K562 (cell line): Measurements from ENCODE around the gene TMED10. TPM values are rescaled to one million over a fixed set of nuclear protein-coding genes. Genes with fewer than 3 reads are reported as not detected.

Experiments used
- GABPA ChIP-seq: fragments of 200-800 bp; sonication (Bioruptor generic); conservative IDR thresholded peaks from 2 replicates; pipeline ENCODE4 v1.6.1; 2016; ENCODE audit warnings: low read depth, missing genetic modification characterization, missing compliant biosample characterization
- MTA3 ChIP-seq: fragments of 450-650 bp; formaldehyde crosslinking; IDR thresholded peaks from 2 replicates; pipeline ENCODE4 v1.6.1; 2017; ENCODE audit warnings: mild to moderate bottlenecking, borderline replicate concordance
- polyA plus RNA-seq, 8 experiments: library from polyadenylated mRNA; depleted of rRNA in 4 of 8; stranded (reverse) in 5 of 8; unstranded in 3 of 8; fragments of >200 nt; fragmentation: Nextera tagmentation in 2 of 8; fragmentation: Illumina TruSeq in 1 of 8; extraction: Ambion mirVana in 2 of 8; extraction: Trizol in 1 of 8; gene quantifications; 2 replicates each; pipeline versions ENCODE4 v1.2.1 to v1.2.3, GENCODE V29; 2011 to 2014; ENCODE audit warnings: inconsistent platforms in 1 of 8, missing spikeins in 1 of 8
- total RNA-seq, 7 experiments: library from RNA; depleted of rRNA in 6 of 7; stranded (reverse); fragments of >200 nt in 6 of 7; fragmentation: Illumina TruSeq in 2 of 7; extraction: Trizol in 2 of 7; gene quantifications; 2 replicates each; pipeline versions ENCODE4 v1.2.1 to v1.2.3, GENCODE V29; 2011 to 2021; ENCODE audit warnings: low replicate concordance in 1 of 7
- TF ChIP-seq, protein P1 (sequence below), 3 experiments: fragments of 200-800 bp in 1 of 3; fragments of 250-450 bp in 1 of 3; fragments of 450-650 bp in 1 of 3; sonication (Bioruptor Pico) in 1 of 3; sonication (Bioruptor generic) in 1 of 3; formaldehyde crosslinking in 1 of 3; IDR thresholded peaks; 2 replicates each; pipeline versions ENCODE4 v1.6.1 to v1.8.0; 2016 to 2022; ENCODE audit warnings: mild to moderate bottlenecking in 2 of 3, missing genetic modification characterization in 2 of 3, missing compliant biosample characterization in 1 of 3, moderate library complexity in 1 of 3
- TF ChIP-seq, protein P2 (sequence below): fragments of 450-650 bp; IDR thresholded peaks from 2 replicates; pipeline ENCODE4 v1.6.1; 2017; ENCODE audit warnings: mild to moderate bottlenecking, moderate library complexity
- TF ChIP-seq, protein P3 (sequence below): IDR thresholded peaks from 3 replicates; pipeline ENCODE4 v1.6.1; 2011; ENCODE audit warnings: borderline replicate concordance, mild to moderate bottlenecking, moderate library complexity; ENCODE audit not compliant: insufficient read length; ENCODE audit errors: extremely low read depth

The TMED10 gene
- total and polyA plus RNA-seq, 9 of the 15 experiments (the other 6 are each of a cell fraction or from before 2014, with no cell fraction given) = 62.2 to 233 (median 124) TPM

DNA sequence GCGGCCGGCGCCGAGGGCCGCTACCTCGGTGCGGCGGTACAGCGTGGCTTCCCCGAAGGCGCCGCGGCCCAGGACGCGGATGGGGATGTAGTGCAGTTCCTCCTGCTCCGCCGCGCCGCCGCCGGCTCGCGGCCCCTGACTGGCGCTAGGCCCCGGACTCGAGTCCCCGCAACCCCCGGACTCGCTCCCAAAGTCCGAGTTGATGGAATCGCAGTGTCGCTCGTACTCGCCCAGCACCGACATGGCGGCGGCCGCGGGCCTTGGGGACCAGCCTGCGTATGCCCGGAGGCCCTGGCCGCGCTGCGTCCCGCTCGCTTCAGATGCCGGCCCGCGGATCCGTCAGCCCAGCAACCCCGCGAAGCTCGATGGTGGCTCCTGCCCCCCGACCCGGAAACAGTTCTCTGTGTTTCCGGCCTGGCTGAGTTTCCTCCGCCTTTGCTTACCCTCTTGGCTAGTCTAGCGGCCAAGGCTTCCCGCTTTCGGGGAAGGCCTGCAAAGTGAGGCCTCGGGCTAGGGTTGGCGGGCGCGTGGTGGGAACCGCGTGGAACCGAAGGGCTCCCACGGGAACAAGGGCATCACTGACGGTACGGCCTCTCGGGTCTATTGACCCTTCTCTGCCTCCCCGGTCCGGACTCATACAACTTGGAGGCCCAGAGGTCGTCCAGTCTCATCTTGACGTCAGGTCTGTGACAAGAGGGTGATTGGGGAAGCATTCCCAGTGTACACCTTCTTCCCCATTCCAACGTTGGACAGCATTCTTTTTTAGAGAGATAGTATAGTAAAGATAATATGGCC is 49.5 kb downstream of the TMED10 start, which contains the start of gene NEK9 (continued):
- TF ChIP-seq, protein P1, sequence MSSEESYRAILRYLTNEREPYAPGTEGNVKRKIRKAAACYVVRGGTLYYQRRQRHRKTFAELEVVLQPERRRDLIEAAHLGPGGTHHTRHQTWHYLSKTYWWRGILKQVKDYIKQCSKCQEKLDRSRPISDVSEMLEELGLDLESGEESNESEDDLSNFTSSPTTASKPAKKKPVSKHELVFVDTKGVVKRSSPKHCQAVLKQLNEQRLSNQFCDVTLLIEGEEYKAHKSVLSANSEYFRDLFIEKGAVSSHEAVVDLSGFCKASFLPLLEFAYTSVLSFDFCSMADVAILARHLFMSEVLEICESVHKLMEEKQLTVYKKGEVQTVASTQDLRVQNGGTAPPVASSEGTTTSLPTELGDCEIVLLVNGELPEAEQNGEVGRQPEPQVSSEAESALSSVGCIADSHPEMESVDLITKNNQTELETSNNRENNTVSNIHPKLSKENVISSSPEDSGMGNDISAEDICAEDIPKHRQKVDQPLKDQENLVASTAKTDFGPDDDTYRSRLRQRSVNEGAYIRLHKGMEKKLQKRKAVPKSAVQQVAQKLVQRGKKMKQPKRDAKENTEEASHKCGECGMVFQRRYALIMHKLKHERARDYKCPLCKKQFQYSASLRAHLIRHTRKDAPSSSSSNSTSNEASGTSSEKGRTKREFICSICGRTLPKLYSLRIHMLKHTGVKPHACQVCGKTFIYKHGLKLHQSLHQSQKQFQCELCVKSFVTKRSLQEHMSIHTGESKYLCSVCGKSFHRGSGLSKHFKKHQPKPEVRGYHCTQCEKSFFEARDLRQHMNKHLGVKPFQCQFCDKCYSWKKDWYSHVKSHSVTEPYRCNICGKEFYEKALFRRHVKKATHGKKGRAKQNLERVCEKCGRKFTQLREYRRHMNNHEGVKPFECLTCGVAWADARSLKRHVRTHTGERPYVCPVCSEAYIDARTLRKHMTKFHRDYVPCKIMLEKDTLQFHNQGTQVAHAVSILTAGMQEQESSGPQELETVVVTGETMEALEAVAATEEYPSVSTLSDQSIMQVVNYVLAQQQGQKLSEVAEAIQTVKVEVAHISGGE (CRISPR knock-in tag; IDR thresholded peaks at IDR 0.05) = peak in 2 of 3 experiments; percentile 70 to 93; a peak in 4 of 6 replicates
- TF ChIP-seq, protein P2, sequence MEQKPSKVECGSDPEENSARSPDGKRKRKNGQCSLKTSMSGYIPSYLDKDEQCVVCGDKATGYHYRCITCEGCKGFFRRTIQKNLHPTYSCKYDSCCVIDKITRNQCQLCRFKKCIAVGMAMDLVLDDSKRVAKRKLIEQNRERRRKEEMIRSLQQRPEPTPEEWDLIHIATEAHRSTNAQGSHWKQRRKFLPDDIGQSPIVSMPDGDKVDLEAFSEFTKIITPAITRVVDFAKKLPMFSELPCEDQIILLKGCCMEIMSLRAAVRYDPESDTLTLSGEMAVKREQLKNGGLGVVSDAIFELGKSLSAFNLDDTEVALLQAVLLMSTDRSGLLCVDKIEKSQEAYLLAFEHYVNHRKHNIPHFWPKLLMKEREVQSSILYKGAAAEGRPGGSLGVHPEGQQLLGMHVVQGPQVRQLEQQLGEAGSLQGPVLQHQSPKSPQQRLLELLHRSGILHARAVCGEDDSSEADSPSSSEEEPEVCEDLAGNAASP = no peak
- TF ChIP-seq MTA3 = 0 out of 2 replicates have a peak, but pooled peaks have one; percentile 79
- peak; percentile 97 for TF ChIP-seq GABPA (tag)
- TF ChIP-seq, protein P3, sequence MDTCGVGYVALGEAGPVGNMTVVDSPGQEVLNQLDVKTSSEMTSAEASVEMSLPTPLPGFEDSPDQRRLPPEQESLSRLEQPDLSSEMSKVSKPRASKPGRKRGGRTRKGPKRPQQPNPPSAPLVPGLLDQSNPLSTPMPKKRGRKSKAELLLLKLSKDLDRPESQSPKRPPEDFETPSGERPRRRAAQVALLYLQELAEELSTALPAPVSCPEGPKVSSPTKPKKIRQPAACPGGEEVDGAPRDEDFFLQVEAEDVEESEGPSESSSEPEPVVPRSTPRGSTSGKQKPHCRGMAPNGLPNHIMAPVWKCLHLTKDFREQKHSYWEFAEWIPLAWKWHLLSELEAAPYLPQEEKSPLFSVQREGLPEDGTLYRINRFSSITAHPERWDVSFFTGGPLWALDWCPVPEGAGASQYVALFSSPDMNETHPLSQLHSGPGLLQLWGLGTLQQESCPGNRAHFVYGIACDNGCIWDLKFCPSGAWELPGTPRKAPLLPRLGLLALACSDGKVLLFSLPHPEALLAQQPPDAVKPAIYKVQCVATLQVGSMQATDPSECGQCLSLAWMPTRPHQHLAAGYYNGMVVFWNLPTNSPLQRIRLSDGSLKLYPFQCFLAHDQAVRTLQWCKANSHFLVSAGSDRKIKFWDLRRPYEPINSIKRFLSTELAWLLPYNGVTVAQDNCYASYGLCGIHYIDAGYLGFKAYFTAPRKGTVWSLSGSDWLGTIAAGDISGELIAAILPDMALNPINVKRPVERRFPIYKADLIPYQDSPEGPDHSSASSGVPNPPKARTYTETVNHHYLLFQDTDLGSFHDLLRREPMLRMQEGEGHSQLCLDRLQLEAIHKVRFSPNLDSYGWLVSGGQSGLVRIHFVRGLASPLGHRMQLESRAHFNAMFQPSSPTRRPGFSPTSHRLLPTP = no peak
- TF ChIP-seq, all 486 proteins: peak for 119
